Nephron progenitor cell (in vitro differentiated cells): Measurements from ENCODE around the gene HDAC4.
A peak's percentile ranks its signal among the peaks of the same experiment; 100 is the strongest.

Source experiments
- DNase-seq: peaks from one replicate; pipeline ENCODE4 v3.0.0; 2021
- H3K27ac Mint-ChIP-seq: 2 replicates; pipeline ENCODE4 v1.8.0; 2021; ENCODE audit warnings: mild to moderate bottlenecking, moderate library complexity, mixed read lengths
- H3K27me3 Mint-ChIP-seq: 2 replicates; pipeline ENCODE4 v1.8.0; 2021; ENCODE audit warnings: mild to moderate bottlenecking, low read depth, mixed read lengths; ENCODE audit not compliant: poor library complexity
- H3K36me3 Mint-ChIP-seq: 2 replicates; pipeline ENCODE4 v1.8.0; 2021; ENCODE audit warnings: low read depth, mixed read lengths
- H3K4me1 Mint-ChIP-seq: 2 replicates; pipeline ENCODE4 v1.8.0; 2021; ENCODE audit warnings: mixed read lengths
- H3K4me3 Mint-ChIP-seq: 2 replicates; pipeline ENCODE4 v1.8.0; 2021; ENCODE audit warnings: mild to moderate bottlenecking, moderate library complexity, mixed read lengths
- H3K9me3 Mint-ChIP-seq: 2 replicates; pipeline ENCODE4 v1.8.0; 2021; ENCODE audit warnings: mild to moderate bottlenecking, moderate library complexity, mixed read lengths
- CTCF ChIP-seq: fragments of 200-600 bp; sonication (generic); IDR thresholded peaks from 2 replicates; pipeline ENCODE4 v1.5.0; 2021; ENCODE audit warnings: antibody characterized with exemption

Gene HDAC4

DNA sequence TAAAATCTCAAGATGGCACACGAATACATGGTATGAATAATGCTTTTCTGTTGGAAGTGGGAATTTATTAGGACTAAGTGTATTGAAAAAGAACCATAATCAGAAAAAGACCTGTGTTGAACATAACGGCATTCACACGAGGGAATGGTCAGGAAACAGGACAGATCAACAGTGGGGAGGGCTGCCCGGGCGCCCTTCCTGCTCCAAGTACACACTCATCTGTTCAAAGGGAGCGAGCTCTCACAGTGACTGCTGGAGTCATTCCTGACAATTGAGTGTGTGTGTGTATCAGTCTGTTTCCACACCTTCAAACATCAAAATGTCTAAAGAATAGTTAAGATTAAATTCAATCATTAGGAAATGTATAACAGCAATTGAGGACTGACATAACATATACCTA is 167.2 kb downstream of the HDAC4 start:
- peaks cover 67% of the 10 kb centered on the region for H3K4me1 Mint-ChIP-seq
- H3K27me3 Mint-ChIP-seq: no peaks in the 10 kb centered on the region
- H3K36me3 Mint-ChIP-seq: peaks cover 12% of the 10 kb centered on the region
- DNase-seq: no peak
- no peak overlapping the region for H3K27ac Mint-ChIP-seq
- no peak overlapping the region for H3K4me3 Mint-ChIP-seq
- H3K9me3 Mint-ChIP-seq: no peaks in the 10 kb centered on the region
- TF ChIP-seq CTCF: no peak

- DNase-seq: no peak
- Mint-ChIP-seq H3K4me3 (no peak overlapping the region), H3K4me1 (peaks cover 70% of the 10 kb centered on the region), H3K9me3 (no peaks in the 10 kb centered on the region), H3K36me3 (peaks cover 12% of the 10 kb centered on the region), H3K27ac (no peak overlapping the region), H3K27me3 (no peaks in the 10 kb centered on the region)
- TF ChIP-seq CTCF: no peak
These were observed 168.6 kb downstream of the HDAC4 start for GRCh38 chr2:239232195-239232578.

DNA sequence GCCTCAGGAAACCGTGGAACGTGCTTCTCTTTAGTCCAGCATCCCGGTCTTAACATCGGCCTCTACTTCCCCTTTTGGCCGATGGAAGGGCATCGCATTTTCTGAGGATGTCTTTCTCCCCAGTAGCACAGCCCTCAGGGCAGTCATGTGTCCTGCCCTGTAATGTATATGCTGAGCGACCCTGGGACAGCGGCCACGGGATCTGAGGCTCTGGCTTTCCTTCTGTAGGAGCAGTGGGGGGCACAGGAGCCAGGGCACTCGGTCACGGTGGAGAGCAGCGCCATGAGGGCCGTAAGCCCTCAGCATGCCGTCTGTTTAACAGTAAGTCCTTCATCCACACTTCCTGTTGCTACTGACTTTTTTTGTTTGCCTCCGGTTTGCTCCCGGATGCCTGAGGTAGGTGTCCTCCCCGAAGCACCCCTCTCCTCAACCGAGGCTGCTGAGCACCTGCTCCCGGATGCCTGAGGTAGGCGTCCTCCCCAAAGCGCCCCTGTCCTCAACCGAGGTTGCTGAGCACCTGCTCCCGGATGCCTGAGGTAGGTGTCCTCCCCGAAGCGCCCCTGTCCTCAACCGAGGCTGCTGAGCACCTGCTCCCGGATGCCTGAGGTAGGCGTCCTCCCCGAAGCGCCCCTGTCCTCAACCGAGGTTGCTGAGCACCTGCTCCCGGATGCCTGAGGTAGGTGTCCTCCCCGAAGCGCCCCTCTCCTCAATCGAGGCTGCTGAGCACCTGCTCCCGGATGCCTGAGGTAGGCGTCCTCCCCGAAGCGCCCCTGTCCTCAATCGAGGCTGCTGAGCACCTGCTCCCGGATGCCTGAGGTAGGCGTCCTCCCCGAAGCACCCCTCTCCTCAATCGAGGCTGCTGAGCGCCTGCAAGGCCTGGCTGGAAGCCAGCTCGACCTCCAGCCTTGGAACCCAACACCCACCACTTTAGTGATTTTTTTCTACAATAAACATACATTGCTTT is 169.3 kb downstream of the HDAC4 start:
- TF ChIP-seq CTCF: no peak
- H3K9me3 Mint-ChIP-seq: no peaks in the 10 kb centered on the region
- no peaks in the 10 kb centered on the region for H3K27me3 Mint-ChIP-seq
- H3K4me1 Mint-ChIP-seq: peaks cover 71% of the 10 kb centered on the region
- DNase-seq: no peak
- H3K36me3 Mint-ChIP-seq: peaks cover 12% of the 10 kb centered on the region
- H3K27ac Mint-ChIP-seq: no peak overlapping the region
- no peak overlapping the region for H3K4me3 Mint-ChIP-seq

- Mint-ChIP-seq H3K4me3 (no peak overlapping the region), H3K36me3 (peaks cover 12% of the 10 kb centered on the region), H3K27me3 (no peaks in the 10 kb centered on the region), H3K27ac (peak overlapping the region; percentile 9), H3K4me1 (peaks cover 82% of the 10 kb centered on the region), H3K9me3 (no peaks in the 10 kb centered on the region)
- TF ChIP-seq CTCF: no peak
- DNase-seq: no peak
These were observed 170.3 kb downstream of the HDAC4 start for GRCh38 chr2:239230318-239231052.

- H3K36me3 Mint-ChIP-seq: peaks cover 7% of the 10 kb centered on the region
- H3K4me3 Mint-ChIP-seq: no peak overlapping the region
- no peaks in the 10 kb centered on the region for H3K9me3 Mint-ChIP-seq
- DNase-seq: no peak
- H3K27me3 Mint-ChIP-seq: no peaks in the 10 kb centered on the region
- H3K27ac Mint-ChIP-seq: peak overlapping the region; percentile 81
- no peak for TF ChIP-seq CTCF
- peaks cover 83% of the 10 kb centered on the region for H3K4me1 Mint-ChIP-seq
These were observed 171.1 kb downstream of the HDAC4 start for GRCh38 chr2:239229545-239230279.
